Sigmoid colon (tissue), 4 donors: ENCODE results near the gene LRRK2.

ENCODE experiments used
- CTCF ChIP-seq, 4 experiments: fragments of 450-650 bp in 3 of 4; fragments of 200-600 bp in 1 of 4; IDR thresholded peaks; one replicate each; pipeline ENCODE4 v1.5.1; 2016 to 2019; ENCODE audit warnings: antibody characterized with exemption in 4 of 4, mild to moderate bottlenecking in 3 of 4, moderate library complexity in 2 of 4
- EP300 ChIP-seq, 4 donors: sonication (generic); formaldehyde crosslinking; IDR thresholded peaks; one replicate each; pipeline ENCODE4 v1.6.1; 2017; ENCODE audit warnings: antibody characterized with exemption in 4 of 4
- POLR2A ChIP-seq, 2 donors: fragments of 450-650 bp; IDR thresholded peaks; one replicate each; pipeline ENCODE4 v1.6.1; 2016; ENCODE audit warnings: antibody characterized with exemption in 2 of 2, mild to moderate bottlenecking in 2 of 2, moderate library complexity in 2 of 2

GRCh38 chr12:40209886-40210285 lies 14.9 kb upstream of the LRRK2 start:
- TF ChIP-seq CTCF (IDR thresholded peaks at IDR 0.05) = no peak
- TF ChIP-seq POLR2A (IDR thresholded peaks at IDR 0.05) = no peak
- TF ChIP-seq EP300 (IDR thresholded peaks at IDR 0.05) = no peak
